Measurements from ENCODE around the gene SIX6.

Gene SIX6

GRCh38 chr14:60537663-60538062 lies 28.7 kb downstream of the SIX6 start:
- Mint-ChIP-seq H3K27ac (ENCODE audit: low read depth) (no peak overlapping the region), H3K4me3 (no peak overlapping the region), H3K36me3 (ENCODE audit: insufficient read depth) (no peaks in the 10 kb centered on the region), H3K4me1 (no peaks in the 10 kb centered on the region), H3K9me3 (no peaks in the 10 kb centered on the region), H3K27me3 (peaks cover 21% of the 10 kb centered on the region)
- ATAC-seq (replicated peaks; ENCODE audit: extremely low read depth, poor library complexity, severe bottlenecking) (no peak), DNase-seq (ENCODE audit: low spot score in 2 of 2) (no peak)

DNA sequence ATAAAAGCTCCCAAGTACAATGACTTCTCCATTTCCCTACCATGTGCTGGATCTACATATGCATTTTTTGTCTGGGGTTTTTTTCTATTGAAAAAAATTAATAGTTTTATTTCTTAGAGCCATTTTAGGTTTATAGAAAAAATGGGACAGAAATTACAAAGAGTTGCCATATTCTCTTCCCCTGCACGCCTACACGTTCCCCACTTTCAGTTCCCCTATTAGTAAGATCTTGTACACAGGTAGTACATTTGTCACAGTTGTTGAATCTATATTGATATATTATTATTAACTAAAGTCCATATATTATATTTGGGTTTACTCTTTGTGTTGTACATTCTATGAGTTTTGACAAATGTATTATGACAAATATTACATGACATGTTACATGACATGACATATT lies 35.7 kb downstream of the SIX6 start:
- Mint-ChIP-seq H3K27me3 (peaks cover 38% of the 10 kb centered on the region), H3K27ac (ENCODE audit: low read depth) (no peak overlapping the region)

GRCh38 chr14:60553808-60554207 lies 44.9 kb downstream of the SIX6 start:
- Mint-ChIP-seq H3K4me3 (no peak overlapping the region), H3K27ac (ENCODE audit: low read depth) (no peak overlapping the region), H3K36me3 (ENCODE audit: insufficient read depth) (no peaks in the 10 kb centered on the region), H3K4me1 (no peaks in the 10 kb centered on the region), H3K9me3 (peaks cover 3% of the 10 kb centered on the region), H3K27me3 (peaks cover 35% of the 10 kb centered on the region)
- DNase-seq (ENCODE audit: low spot score in 2 of 2): no peak
- ATAC-seq (replicated peaks; ENCODE audit: extremely low read depth, poor library complexity, severe bottlenecking): no peak

More for the DNA sequence above, 35.7 kb downstream of the SIX6 start:
- DNase-seq (ENCODE audit: low spot score in 2 of 2) (no peak), ATAC-seq (replicated peaks; ENCODE audit: extremely low read depth, poor library complexity, severe bottlenecking) (no peak)
- Mint-ChIP-seq H3K36me3 (ENCODE audit: insufficient read depth) (no peaks in the 10 kb centered on the region), H3K4me1 (no peaks in the 10 kb centered on the region), H3K4me3 (no peak overlapping the region), H3K9me3 (peaks cover 12% of the 10 kb centered on the region)

- Mint-ChIP-seq H3K36me3 (ENCODE audit: insufficient read depth) (no peaks in the 10 kb centered on the region), H3K4me1 (no peaks in the 10 kb centered on the region), H3K4me3 (no peak overlapping the region), H3K27ac (ENCODE audit: low read depth) (no peak overlapping the region), H3K9me3 (no peaks in the 10 kb centered on the region), H3K27me3 (peaks cover 10% of the 10 kb centered on the region)
- no peak for ATAC-seq (replicated peaks; ENCODE audit: extremely low read depth, poor library complexity, severe bottlenecking)
- DNase-seq (ENCODE audit: low spot score in 2 of 2): no peak
Observed at GRCh38 chr14:60561845-60562746, 53.1 kb downstream of the SIX6 start.
